GM23248 (cell line): Measurements from ENCODE around the gene SRPK2.

Experiments used
- EZH2 ChIP-seq: fragments of 200-600 bp; sonication (generic); IDR thresholded peaks from 2 replicates; pipeline ENCODE4 v1.6.1; 2018; ENCODE audit warnings: antibody characterized with exemption, mild to moderate bottlenecking; ENCODE audit not compliant: insufficient read depth, poor library complexity, severe bottlenecking
- EZH2phosphoT487 ChIP-seq: fragments of 200-600 bp; sonication (generic); IDR thresholded peaks from 2 replicates; pipeline ENCODE4 v1.6.1; 2018; ENCODE audit warnings: antibody characterized with exemption, moderate library complexity, mild to moderate bottlenecking, low read depth; ENCODE audit not compliant: insufficient read depth

GRCh38 chr7:105402221-105403095 is 13.7 kb upstream of the SRPK2 start:
- no peak for TF ChIP-seq EZH2
- no peak for TF ChIP-seq EZH2phosphoT487
